Right hindlimb (tissue), 1 donor: Measurements from ENCODE around the gene GOLGA8M.
"Not testable (repeated sequence)": the region's sequence is repeated elsewhere in the genome, so short reads cannot be mapped to it uniquely, and the experiment has no call there.

Experiments
- DNase-seq: peaks from one replicate; pipeline ENCODE4 v3.0.0-alpha.2; 2018

Gene GOLGA8M

DNA sequence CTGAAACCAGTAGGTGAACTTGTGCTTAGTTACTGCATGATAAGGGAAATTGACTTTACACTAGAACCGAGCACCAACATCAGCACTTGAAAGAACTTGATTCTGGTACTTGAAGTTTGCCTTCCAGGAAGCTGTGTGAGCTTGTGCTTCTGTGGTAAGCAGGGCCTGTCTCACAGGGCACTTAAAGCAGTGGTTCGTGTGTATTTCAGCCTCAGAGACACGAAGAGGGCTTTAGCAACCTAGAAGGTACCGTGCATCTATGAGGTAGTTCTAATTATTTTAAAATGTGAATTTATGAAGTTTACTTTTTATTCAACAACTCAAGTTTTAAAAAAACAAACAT is 56.2 kb downstream of the GOLGA8M start:
- not testable (repeated sequence) for DNase-seq

- DNase-seq: not testable (repeated sequence)
Observed at GRCh38 chr15:28655329-28656017, 56.7 kb downstream of the GOLGA8M start.

DNA sequence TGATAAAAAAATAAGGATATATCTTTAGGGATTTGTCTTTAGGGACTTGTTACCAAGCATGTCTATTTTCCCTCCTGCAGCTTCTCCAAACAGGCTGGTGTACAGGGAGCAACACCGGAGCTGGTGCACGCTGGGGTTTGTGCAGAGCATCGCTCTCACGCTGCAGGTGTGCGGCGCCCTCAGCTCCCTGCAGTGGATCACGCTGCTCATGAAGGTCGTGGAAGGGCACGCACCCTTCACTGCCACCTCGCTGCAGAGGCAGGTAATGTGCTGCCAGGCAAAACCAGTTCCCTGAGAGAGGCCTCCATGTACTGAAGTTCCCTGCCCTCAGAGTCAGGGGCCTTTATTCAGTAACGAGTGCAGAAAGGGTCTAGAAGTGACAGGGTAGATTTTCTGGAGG is 58.0 kb downstream of the GOLGA8M start:
- DNase-seq: not testable (repeated sequence)

GRCh38 chr15:28652538-28652937 is 59.7 kb downstream of the GOLGA8M start:
- not testable (repeated sequence) for DNase-seq
